ENCODE results near the gene UBE4B. TPM values are rescaled to one million over a fixed set of nuclear protein-coding genes. Genes with fewer than 3 reads are reported as not detected.

UBE4B gene
- total and polyA plus RNA-seq, 9 of the 15 experiments (the other 6 are each of a cell fraction or from before 2014, with no cell fraction given), result 11.7 to 73.7 (median 40.1) TPM

DNA sequence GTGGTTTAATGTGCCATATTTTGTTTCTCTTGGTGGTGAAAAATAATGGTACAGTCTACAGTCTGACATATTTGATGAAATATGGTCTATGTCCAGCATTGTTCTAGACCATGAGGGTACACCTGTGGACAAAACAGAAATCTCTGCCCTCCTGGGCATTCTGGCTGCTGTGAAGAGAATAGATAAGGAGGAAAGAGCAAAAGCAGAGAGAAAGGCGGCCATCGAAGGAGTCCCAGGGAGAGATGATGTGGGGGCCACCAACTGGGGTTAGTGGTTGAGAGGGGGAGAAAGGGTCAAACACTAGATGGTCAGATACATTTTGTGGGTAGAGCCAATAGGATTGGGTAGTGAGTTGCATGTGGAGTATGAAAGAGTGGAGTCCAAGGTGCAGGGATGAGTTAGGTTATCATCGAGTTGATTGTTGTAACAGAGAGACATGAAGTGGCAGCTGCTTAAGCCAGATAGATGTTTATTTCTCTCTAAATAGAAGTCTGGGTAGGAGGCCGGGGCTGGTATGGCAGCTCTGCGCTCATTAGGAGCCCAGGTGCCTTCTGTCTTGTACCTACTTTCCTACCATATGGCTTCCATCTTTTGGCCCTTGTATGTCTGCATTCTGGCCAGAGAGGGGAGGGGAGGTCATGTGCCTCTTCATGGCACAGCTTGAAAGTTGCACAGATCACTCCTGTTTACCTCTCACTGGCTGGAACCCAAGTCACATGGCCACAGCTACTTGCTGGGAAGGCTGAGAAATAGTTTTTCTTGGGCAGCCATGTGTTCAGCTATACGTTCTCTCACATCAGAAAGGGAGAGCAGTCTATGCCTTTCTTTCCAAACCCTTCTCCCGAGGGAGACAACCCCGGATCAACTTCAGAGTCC lies 13.0 kb downstream of the UBE4B start (continued):
- no peak for TF ChIP-seq RBBP5 (IDR thresholded peaks at IDR 0.05; ENCODE audit: borderline replicate concordance, insufficient read depth, low read length, poor library complexity, severe bottlenecking)
- no peak for TF ChIP-seq KAT8 (IDR thresholded peaks at IDR 0.05; ENCODE audit: low read depth)
- no peak for TF ChIP-seq HNRNPH1 (optimal IDR thresholded peaks at IDR 0.05; ENCODE audit: low read depth, low read length)
- no peak for TF ChIP-seq BMI1 (IDR thresholded peaks at IDR 0.05; ENCODE audit: low read length)
- TF ChIP-seq NFE2L1 (tag; IDR thresholded peaks at IDR 0.05; ENCODE audit: borderline replicate concordance, low read depth), result no peak; the same call in 1 of the 2 replicates
- TF ChIP-seq, protein P1, sequence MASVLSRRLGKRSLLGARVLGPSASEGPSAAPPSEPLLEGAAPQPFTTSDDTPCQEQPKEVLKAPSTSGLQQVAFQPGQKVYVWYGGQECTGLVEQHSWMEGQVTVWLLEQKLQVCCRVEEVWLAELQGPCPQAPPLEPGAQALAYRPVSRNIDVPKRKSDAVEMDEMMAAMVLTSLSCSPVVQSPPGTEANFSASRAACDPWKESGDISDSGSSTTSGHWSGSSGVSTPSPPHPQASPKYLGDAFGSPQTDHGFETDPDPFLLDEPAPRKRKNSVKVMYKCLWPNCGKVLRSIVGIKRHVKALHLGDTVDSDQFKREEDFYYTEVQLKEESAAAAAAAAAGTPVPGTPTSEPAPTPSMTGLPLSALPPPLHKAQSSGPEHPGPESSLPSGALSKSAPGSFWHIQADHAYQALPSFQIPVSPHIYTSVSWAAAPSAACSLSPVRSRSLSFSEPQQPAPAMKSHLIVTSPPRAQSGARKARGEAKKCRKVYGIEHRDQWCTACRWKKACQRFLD (CRISPR knock-in tag; IDR thresholded peaks at IDR 0.05), result no peak; the same call in 1 of the 2 replicates
- no peak for TF ChIP-seq ZNF143 (CRISPR knock-in tag; IDR thresholded peaks at IDR 0.05)
- TF ChIP-seq EHMT2 (IDR thresholded peaks at IDR 0.05), result peak; percentile 69
- TF ChIP-seq, protein P2, sequence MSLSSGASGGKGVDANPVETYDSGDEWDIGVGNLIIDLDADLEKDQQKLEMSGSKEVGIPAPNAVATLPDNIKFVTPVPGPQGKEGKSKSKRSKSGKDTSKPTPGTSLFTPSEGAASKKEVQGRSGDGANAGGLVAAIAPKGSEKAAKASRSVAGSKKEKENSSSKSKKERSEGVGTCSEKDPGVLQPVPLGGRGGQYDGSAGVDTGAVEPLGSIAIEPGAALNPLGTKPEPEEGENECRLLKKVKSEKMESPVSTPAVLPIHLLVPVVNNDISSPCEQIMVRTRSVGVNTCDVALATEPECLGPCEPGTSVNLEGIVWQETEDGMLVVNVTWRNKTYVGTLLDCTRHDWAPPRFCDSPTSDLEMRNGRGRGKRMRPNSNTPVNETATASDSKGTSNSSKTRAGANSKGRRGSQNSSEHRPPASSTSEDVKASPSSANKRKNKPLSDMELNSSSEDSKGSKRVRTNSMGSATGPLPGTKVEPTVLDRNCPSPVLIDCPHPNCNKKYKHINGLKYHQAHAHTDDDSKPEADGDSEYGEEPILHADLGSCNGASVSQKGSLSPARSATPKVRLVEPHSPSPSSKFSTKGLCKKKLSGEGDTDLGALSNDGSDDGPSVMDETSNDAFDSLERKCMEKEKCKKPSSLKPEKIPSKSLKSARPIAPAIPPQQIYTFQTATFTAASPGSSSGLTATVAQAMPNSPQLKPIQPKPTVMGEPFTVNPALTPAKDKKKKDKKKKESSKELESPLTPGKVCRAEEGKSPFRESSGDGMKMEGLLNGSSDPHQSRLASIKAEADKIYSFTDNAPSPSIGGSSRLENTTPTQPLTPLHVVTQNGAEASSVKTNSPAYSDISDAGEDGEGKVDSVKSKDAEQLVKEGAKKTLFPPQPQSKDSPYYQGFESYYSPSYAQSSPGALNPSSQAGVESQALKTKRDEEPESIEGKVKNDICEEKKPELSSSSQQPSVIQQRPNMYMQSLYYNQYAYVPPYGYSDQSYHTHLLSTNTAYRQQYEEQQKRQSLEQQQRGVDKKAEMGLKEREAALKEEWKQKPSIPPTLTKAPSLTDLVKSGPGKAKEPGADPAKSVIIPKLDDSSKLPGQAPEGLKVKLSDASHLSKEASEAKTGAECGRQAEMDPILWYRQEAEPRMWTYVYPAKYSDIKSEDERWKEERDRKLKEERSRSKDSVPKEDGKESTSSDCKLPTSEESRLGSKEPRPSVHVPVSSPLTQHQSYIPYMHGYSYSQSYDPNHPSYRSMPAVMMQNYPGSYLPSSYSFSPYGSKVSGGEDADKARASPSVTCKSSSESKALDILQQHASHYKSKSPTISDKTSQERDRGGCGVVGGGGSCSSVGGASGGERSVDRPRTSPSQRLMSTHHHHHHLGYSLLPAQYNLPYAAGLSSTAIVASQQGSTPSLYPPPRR (CRISPR knock-in tag; IDR thresholded peaks at IDR 0.05; ENCODE audit: borderline replicate concordance), result no peak
- TF ChIP-seq NCOA2 (IDR thresholded peaks at IDR 0.05; ENCODE audit: partially characterized antibody in 2 of 2), result no peak
- TF ChIP-seq ZBTB17 (CRISPR knock-in tag; IDR thresholded peaks at IDR 0.05), result no peak
- peak; percentile 24; the same call in 1 of the 2 replicates for TF ChIP-seq SMAD4 (CRISPR knock-in tag; conservative IDR thresholded peaks at IDR 0.05)
- TF ChIP-seq POLR2AphosphoS5 (IDR thresholded peaks at IDR 0.05; ENCODE audit: control insufficient read depth, insufficient read depth, low read depth, low read length), result peak; percentile 74; the same call in 1 of the 2 replicates
- no peak for TF ChIP-seq SMARCA5 (IDR thresholded peaks at IDR 0.05)
- no peak for TF ChIP-seq ZC3H4 (CRISPR knock-in tag; IDR thresholded peaks at IDR 0.05; ENCODE audit: borderline replicate concordance)
- TF ChIP-seq, protein P3, sequence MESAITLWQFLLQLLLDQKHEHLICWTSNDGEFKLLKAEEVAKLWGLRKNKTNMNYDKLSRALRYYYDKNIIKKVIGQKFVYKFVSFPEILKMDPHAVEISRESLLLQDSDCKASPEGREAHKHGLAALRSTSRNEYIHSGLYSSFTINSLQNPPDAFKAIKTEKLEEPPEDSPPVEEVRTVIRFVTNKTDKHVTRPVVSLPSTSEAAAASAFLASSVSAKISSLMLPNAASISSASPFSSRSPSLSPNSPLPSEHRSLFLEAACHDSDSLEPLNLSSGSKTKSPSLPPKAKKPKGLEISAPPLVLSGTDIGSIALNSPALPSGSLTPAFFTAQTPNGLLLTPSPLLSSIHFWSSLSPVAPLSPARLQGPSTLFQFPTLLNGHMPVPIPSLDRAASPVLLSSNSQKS (CRISPR knock-in tag; IDR thresholded peaks at IDR 0.05), result no peak
- TF ChIP-seq GABPA (tag; conservative IDR thresholded peaks at IDR 0.05; ENCODE audit: low read depth), result no peak
- TF ChIP-seq, protein P4, sequence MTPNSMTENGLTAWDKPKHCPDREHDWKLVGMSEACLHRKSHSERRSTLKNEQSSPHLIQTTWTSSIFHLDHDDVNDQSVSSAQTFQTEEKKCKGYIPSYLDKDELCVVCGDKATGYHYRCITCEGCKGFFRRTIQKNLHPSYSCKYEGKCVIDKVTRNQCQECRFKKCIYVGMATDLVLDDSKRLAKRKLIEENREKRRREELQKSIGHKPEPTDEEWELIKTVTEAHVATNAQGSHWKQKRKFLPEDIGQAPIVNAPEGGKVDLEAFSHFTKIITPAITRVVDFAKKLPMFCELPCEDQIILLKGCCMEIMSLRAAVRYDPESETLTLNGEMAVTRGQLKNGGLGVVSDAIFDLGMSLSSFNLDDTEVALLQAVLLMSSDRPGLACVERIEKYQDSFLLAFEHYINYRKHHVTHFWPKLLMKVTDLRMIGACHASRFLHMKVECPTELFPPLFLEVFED (CRISPR knock-in tag; conservative IDR thresholded peaks at IDR 0.05), result 0 out of 2 replicates have a peak, but pooled peaks have one; percentile 11

Data from K562 (cell line).